Central memory CD8-positive, alpha-beta T cell (primary cell): ENCODE data around the gene HTR5A.

ENCODE experiments used
- ATAC-seq: fragments of 150-1000 bp; cut with Tn5 transposase; replicated peaks from 2 replicates; pipeline ENCODE4 v1.10.0; 2022; ENCODE audit warnings: mild to moderate bottlenecking, moderate FRiP score, moderate number of reproducible peaks; ENCODE audit not compliant: poor library complexity, severe bottlenecking; ENCODE audit errors: extremely low read depth
- DNase-seq, 2 donors: peaks; one replicate each; pipeline ENCODE4 v3.0.0; 2021; ENCODE audit warnings: low spot score in 2 of 2
- H3K27ac Mint-ChIP-seq: one replicate; pipeline ENCODE4 v1.8.0; 2022; ENCODE audit warnings: low read depth, mild to moderate bottlenecking, moderate library complexity, mixed read lengths
- H3K27me3 Mint-ChIP-seq: one replicate; pipeline ENCODE4 v1.8.0; 2022; ENCODE audit warnings: mixed read lengths
- H3K36me3 Mint-ChIP-seq: one replicate; pipeline ENCODE4 v1.8.0; 2022; ENCODE audit warnings: mild to moderate bottlenecking, moderate library complexity, mixed read lengths; ENCODE audit not compliant: insufficient read depth
- H3K4me1 Mint-ChIP-seq: one replicate; pipeline ENCODE4 v1.8.0; 2022; ENCODE audit warnings: mixed read lengths
- H3K4me3 Mint-ChIP-seq: one replicate; pipeline ENCODE4 v1.8.0; 2022; ENCODE audit warnings: mild to moderate bottlenecking, moderate library complexity, mixed read lengths
- H3K9me3 Mint-ChIP-seq: one replicate; pipeline ENCODE4 v1.8.0; 2022; ENCODE audit warnings: mixed read lengths

HTR5A gene

DNA sequence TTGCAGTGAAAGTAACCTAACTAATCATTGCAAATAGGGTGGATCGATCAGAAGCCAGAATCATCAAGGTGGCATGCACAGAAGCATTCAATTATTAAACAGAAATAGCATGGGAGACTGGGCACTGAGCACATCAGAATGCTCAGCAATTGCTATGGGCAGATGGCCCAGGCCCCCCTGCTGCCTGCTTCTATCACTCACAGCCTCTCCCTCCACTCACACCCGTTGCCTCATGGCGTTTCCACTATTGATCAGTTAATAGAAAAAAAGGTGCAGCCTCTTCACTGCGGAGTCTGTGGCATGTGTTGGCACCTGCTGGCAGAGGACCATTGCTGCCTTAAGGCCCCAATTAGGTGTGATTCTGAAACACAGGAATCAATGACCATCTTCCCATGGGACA lies 11.2 kb upstream of the HTR5A start:
- no peak overlapping the region for H3K27ac Mint-ChIP-seq
- H3K4me3 Mint-ChIP-seq = no peak overlapping the region

DNA sequence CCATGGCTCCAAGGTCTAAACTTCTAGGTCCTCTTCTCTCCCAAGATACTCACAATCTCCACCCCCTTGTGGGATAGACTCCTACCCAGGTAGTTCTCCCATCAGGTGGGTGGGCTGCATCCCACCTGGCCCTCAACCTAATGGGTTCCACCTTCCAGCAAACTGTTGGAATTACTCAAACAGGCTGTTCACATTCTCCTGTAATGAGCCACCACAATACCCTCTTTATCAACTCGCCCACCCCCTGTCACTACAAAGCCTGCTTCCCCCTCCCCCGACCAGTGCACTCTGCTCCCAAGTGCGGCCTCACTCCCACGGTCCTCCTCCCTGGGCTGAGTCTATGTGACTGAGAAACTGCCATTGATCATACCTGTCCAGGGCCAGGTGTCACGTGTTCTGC lies 10.4 kb upstream of the HTR5A start:
- no peak for DNase-seq
- Mint-ChIP-seq H3K4me1 (no peaks in the 10 kb centered on the region), H3K36me3 (no peaks in the 10 kb centered on the region), H3K9me3 (no peaks in the 10 kb centered on the region), H3K4me3 (no peak overlapping the region), H3K27ac (no peak overlapping the region), H3K27me3 (peaks cover 69% of the 10 kb centered on the region)
- no peak for ATAC-seq

More for the DNA sequence above, 11.2 kb upstream of the HTR5A start:
- Mint-ChIP-seq H3K9me3 (no peaks in the 10 kb centered on the region), H3K27me3 (peaks cover 62% of the 10 kb centered on the region), H3K4me1 (no peaks in the 10 kb centered on the region), H3K36me3 (no peaks in the 10 kb centered on the region)
- ATAC-seq (no peak), DNase-seq (no peak)

GRCh38 chr7:155062411-155062810 lies 7.7 kb upstream of the HTR5A start:
- ATAC-seq = no peak
- Mint-ChIP-seq H3K27ac (no peak overlapping the region), H3K4me3 (no peak overlapping the region), H3K36me3 (peaks cover 1% of the 10 kb centered on the region), H3K27me3 (peaks cover 77% of the 10 kb centered on the region), H3K4me1 (no peaks in the 10 kb centered on the region), H3K9me3 (no peaks in the 10 kb centered on the region)
- no peak for DNase-seq

DNA sequence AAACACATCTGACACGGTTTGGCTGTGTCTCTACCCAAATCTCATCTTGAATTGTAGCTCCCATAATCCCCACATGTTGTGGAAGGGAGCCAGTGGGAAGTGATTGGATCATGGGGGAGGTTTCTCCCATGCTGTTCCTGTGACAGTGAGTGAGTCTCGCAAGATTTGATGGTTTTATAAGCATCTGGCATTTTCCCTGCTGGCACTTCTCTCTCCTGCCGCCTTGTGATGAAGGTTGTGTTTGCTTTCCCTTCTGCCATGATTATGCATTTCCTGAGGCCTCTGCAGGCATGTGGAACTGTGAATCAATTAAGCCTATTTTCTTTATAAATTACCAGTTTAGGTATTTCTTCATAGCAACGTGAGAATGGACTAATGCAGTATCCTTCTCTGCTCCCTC lies 5.9 kb upstream of the HTR5A start:
- H3K9me3 Mint-ChIP-seq = no peaks in the 10 kb centered on the region
- no peak for DNase-seq
- H3K36me3 Mint-ChIP-seq = peaks cover 1% of the 10 kb centered on the region
- peaks cover 60% of the 10 kb centered on the region for H3K27me3 Mint-ChIP-seq
- no peak overlapping the region for H3K27ac Mint-ChIP-seq
- H3K4me1 Mint-ChIP-seq = no peaks in the 10 kb centered on the region
- no peak overlapping the region for H3K4me3 Mint-ChIP-seq
- no peak for ATAC-seq

GRCh38 chr7:155066417-155066950 lies 3.6 kb upstream of the HTR5A start:
- DNase-seq (no peak), ATAC-seq (no peak)
- H3K27ac Mint-ChIP-seq = no peak overlapping the region
- H3K27me3 Mint-ChIP-seq = peaks cover 39% of the 10 kb centered on the region
- no peaks in the 10 kb centered on the region for H3K4me1 Mint-ChIP-seq
- no peak overlapping the region for H3K4me3 Mint-ChIP-seq
- no peaks in the 10 kb centered on the region for H3K9me3 Mint-ChIP-seq
- peaks cover 1% of the 10 kb centered on the region for H3K36me3 Mint-ChIP-seq

GRCh38 chr7:155071121-155071651 lies 1.1 kb downstream of the HTR5A start:
- ATAC-seq (no peak), DNase-seq (no peak)
- H3K4me3 Mint-ChIP-seq = no peak overlapping the region
- H3K9me3 Mint-ChIP-seq = no peaks in the 10 kb centered on the region
- H3K36me3 Mint-ChIP-seq = no peaks in the 10 kb centered on the region
- no peak overlapping the region for H3K27ac Mint-ChIP-seq
- no peaks in the 10 kb centered on the region for H3K4me1 Mint-ChIP-seq
- peaks cover 49% of the 10 kb centered on the region for H3K27me3 Mint-ChIP-seq

DNA sequence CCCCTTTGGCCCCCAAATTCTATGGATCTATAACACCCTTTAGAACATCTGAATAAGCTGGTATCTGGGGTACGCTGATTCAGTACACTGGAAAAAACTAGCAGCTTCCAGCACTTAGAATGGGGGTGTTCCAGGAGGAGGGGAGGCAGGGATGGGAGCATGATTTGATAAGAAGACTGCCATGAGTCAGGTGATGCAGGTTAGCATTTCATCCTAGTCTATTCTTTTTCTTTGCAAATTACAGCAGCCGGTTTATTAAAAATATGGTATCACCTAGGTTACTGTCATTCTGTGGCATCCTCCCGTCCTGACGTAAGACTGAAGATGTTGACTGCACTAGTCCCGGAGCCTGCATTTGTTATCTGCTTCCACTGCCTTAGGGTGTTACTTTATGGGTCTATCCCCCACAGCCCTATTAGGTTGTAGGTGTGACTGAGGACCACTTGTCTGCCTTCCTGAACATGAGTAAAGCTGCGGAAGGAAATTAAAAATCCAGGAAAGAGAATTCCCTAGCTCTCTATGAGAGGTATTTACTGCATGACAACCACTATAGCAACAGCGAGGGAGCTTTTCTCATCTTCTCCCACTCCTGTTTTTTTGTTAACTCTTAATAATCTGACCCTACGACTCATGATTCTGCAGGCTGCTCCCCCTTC lies 1.9 kb downstream of the HTR5A start:
- no peaks in the 10 kb centered on the region for H3K9me3 Mint-ChIP-seq
- H3K4me3 Mint-ChIP-seq = no peak overlapping the region
- no peak for DNase-seq

DNA sequence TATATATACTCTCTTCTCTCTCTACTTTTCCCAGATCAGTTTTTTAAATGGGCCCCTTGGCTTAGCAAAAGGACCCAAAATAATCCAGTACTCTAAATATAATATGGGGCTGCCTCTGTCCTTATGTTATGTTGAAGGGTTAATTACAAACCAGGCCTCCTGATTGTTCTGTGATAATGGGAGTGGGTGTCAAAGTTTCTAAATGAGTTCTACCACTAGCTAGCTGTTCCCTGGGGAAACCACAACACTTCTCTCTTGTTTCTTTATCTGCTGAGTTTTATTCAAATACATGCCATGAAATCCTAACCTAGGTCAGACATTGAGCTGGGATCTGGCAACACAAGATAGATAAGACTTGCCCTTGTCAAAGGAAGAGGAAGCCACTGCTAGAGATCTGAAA lies 3.8 kb downstream of the HTR5A start:
- DNase-seq = no peak
- peaks cover 53% of the 10 kb centered on the region for H3K27me3 Mint-ChIP-seq

More for the DNA sequence above, 1.9 kb downstream of the HTR5A start:
- no peaks in the 10 kb centered on the region for H3K36me3 Mint-ChIP-seq
- H3K4me1 Mint-ChIP-seq = no peaks in the 10 kb centered on the region
- ATAC-seq = no peak
- no peak overlapping the region for H3K27ac Mint-ChIP-seq
- H3K27me3 Mint-ChIP-seq = peaks cover 53% of the 10 kb centered on the region

DNA sequence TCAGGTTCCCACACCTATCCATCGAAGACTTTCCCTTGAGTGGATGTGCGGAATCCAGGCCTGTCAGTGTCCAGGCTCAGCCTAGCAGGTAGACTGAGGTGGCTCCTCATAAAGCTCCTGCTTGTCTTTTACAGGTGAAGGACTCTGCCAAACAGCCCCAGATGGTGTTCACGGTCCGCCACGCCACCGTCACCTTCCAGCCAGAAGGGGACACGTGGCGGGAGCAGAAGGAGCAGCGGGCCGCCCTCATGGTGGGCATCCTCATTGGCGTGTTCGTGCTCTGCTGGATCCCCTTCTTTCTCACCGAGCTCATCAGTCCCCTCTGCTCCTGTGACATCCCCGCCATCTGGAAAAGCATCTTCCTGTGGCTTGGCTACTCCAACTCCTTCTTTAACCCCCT lies 13.9 kb downstream of the HTR5A start:
- DNase-seq = no peak
- no peak overlapping the region for H3K27ac Mint-ChIP-seq

More for the DNA sequence above, 3.8 kb downstream of the HTR5A start:
- Mint-ChIP-seq H3K4me3 (no peak overlapping the region), H3K36me3 (no peaks in the 10 kb centered on the region), H3K4me1 (no peaks in the 10 kb centered on the region), H3K9me3 (no peaks in the 10 kb centered on the region), H3K27ac (no peak overlapping the region)
- ATAC-seq = no peak

DNA sequence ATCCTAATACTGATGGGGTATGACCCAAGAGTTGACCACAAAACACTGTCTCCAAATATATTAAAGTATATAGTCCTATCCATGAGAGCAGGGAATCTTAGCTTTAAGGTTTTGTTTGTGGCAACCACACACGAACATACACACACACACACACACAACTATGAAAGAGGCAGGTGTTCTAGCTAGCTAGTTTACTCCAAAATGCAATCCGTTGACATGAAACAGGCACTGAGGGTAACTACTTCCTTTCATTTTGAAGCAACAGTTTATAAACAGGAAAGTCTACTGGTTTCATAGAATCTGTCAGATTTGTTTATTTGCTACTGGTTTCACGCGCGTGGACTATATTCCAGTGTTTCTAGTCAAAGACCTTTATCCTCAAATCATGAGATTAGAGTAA lies 14.8 kb downstream of the HTR5A start:
- peaks cover 78% of the 10 kb centered on the region for H3K27me3 Mint-ChIP-seq
- ATAC-seq (no peak), DNase-seq (no peak)
- no peaks in the 10 kb centered on the region for H3K4me1 Mint-ChIP-seq
- no peaks in the 10 kb centered on the region for H3K9me3 Mint-ChIP-seq
- H3K36me3 Mint-ChIP-seq = no peaks in the 10 kb centered on the region
- no peak overlapping the region for H3K4me3 Mint-ChIP-seq
- no peak overlapping the region for H3K27ac Mint-ChIP-seq

More for the DNA sequence above, 13.9 kb downstream of the HTR5A start:
- no peaks in the 10 kb centered on the region for H3K36me3 Mint-ChIP-seq
- no peak for ATAC-seq
- H3K4me3 Mint-ChIP-seq = no peak overlapping the region
- H3K27me3 Mint-ChIP-seq = peaks cover 76% of the 10 kb centered on the region
- H3K9me3 Mint-ChIP-seq = no peaks in the 10 kb centered on the region
- H3K4me1 Mint-ChIP-seq = no peaks in the 10 kb centered on the region

DNA sequence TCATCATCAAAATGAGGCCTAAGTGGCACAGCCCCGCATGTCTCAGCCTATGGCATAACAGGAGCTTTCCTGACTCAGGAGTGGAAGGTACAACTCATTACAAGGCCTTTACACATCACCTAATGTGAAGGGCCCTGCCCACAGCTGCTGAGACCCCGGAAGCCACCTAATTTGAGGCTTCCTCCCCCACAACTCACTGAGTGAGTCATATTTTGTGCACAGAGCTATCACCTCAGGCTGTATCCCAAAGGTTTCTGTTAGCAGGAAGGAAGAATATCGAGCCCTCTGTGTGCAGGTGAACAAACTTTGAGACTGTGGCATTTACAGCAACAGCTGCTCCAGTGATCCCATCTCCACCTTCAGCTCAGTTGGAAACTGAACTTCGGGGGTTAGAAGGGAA lies 20.6 kb downstream of the HTR5A start:
- Mint-ChIP-seq H3K36me3 (no peaks in the 10 kb centered on the region), H3K27me3 (peaks cover 48% of the 10 kb centered on the region), H3K27ac (no peak overlapping the region), H3K9me3 (no peaks in the 10 kb centered on the region), H3K4me1 (no peaks in the 10 kb centered on the region), H3K4me3 (no peak overlapping the region)
- DNase-seq = no peak
- no peak for ATAC-seq

GRCh38 chr7:155093596-155093995 lies 23.5 kb downstream of the HTR5A start:
- Mint-ChIP-seq H3K27ac (no peak overlapping the region), H3K36me3 (no peaks in the 10 kb centered on the region), H3K9me3 (no peaks in the 10 kb centered on the region), H3K4me1 (no peaks in the 10 kb centered on the region), H3K4me3 (no peak overlapping the region), H3K27me3 (peaks cover 47% of the 10 kb centered on the region)
- ATAC-seq = no peak
- no peak for DNase-seq

DNA sequence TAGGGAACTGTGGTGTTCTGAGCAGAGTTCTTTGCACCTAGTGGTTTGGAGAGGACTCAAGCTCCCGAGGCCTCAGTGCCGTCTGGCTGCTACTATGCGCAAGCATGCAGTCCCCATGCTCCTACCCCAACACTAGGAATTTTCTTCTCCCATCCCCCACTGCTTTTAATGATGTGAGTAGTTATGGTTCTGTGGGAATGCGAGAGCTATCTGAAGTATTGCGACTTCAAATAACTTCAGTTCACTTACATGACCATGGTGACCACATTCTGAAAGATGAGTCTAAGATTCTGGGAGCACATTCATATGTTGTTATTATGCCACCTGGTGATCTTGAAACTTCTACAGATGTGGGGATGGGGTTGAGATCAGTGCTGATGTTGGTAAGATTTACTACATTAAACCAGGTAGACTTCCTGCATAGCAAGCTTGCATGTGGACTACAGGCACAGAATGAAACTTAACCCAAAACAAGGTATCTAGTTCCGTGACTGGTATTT lies 24.6 kb downstream of the HTR5A start:
- H3K4me1 Mint-ChIP-seq = no peaks in the 10 kb centered on the region
- peaks cover 50% of the 10 kb centered on the region for H3K27me3 Mint-ChIP-seq

More for the DNA sequence above, 24.6 kb downstream of the HTR5A start:
- no peaks in the 10 kb centered on the region for H3K36me3 Mint-ChIP-seq
- DNase-seq (no peak), ATAC-seq (no peak)
- H3K4me3 Mint-ChIP-seq = no peak overlapping the region
- H3K27ac Mint-ChIP-seq = no peak overlapping the region
- H3K9me3 Mint-ChIP-seq = no peaks in the 10 kb centered on the region
